MCF 10A (cell line): ENCODE results near the gene TRIM31. TPM values are rescaled to one million over a fixed set of nuclear protein-coding genes. Genes with fewer than 3 reads are reported as not detected.
A peak's percentile ranks its signal among the peaks of the same experiment; 100 is the strongest.

Source experiments
- BruUV-seq: library from RNA; stranded (reverse); fragments of 400-500 nt; replicated peaks from 2 replicates; lab custom pipeline; 2021; lab: Mats Ljungman, UMichigan
- CTCF ChIA-PET: fragments of 300-600 bp; sonication (Branson Sonifier 250); formaldehyde crosslinking; extraction: SDS; loops from one replicate; lab custom pipeline; 2021; ENCODE audit warnings: antibody characterized with exemption, inconsistent platforms; lab: Yijun Ruan, JAX
- POLR2A ChIA-PET: fragments of 300-600, 350-650 bp; sonication (Branson Sonifier 250); formaldehyde crosslinking; extraction: SDS; loops from one replicate; lab custom pipeline; 2020; ENCODE audit warnings: antibody characterized with exemption, inconsistent platforms; lab: Yijun Ruan, JAX
- DNase-seq: peaks from one replicate; pipeline ENCODE4 v3.0.0-alpha.2; 2018; ENCODE audit not compliant: unreplicated experiment
- H3K27ac Mint-ChIP-seq: one replicate; pipeline ENCODE4 v1.8.0; 2022; ENCODE audit warnings: mild to moderate bottlenecking, low read depth, mixed read lengths; ENCODE audit not compliant: unreplicated experiment
- H3K27me3 Mint-ChIP-seq: one replicate; pipeline ENCODE4 v1.8.0; 2022; ENCODE audit warnings: mixed read lengths; ENCODE audit not compliant: insufficient read depth, unreplicated experiment
- H3K36me3 Mint-ChIP-seq: one replicate; pipeline ENCODE4 v1.8.0; 2022; ENCODE audit warnings: mild to moderate bottlenecking, moderate library complexity, mixed read lengths; ENCODE audit not compliant: insufficient read depth, unreplicated experiment
- H3K4me1 Mint-ChIP-seq: one replicate; pipeline ENCODE4 v1.8.0; 2022; ENCODE audit warnings: mixed read lengths; ENCODE audit not compliant: insufficient read depth, unreplicated experiment
- H3K4me3 Mint-ChIP-seq: one replicate; pipeline ENCODE4 v1.8.0; 2022; ENCODE audit warnings: mild to moderate bottlenecking, moderate library complexity, mixed read lengths; ENCODE audit not compliant: unreplicated experiment
- H3K9me3 Mint-ChIP-seq: one replicate; pipeline ENCODE4 v1.8.0; 2022; ENCODE audit warnings: mixed read lengths; ENCODE audit not compliant: unreplicated experiment
- intact Hi-C: fragments of 100-400 bp; cut with micrococcal nuclease; formaldehyde crosslinking; loops from 2 replicates; pipeline ENCODE4 v1.14.1; 2022
- total RNA-seq: library from RNA; stranded (reverse); gene quantifications from 2 replicates; pipeline ENCODE4 v1.2.3, GENCODE V29; 2022
- TF ChIP-seq, protein P1 (sequence below): fragments of 200-600 bp; IDR thresholded peaks from one replicate; pipeline ENCODE4 v1.8.0; 2022; ENCODE audit warnings: antibody characterized with exemption, mild to moderate bottlenecking; ENCODE audit not compliant: unreplicated experiment

The TRIM31 gene
- total RNA-seq, 1 experiment from 2014 or later, result not detected

- POLR2A ChIA-PET, result interaction anchor here (0.9 to 5.6 kb wide), 6 partner anchors 26 to 50 kb away, joined by 3 to 83 read pairs (median 12); partner anchors contain the start of genes POLR1H, PPP1R11 and RNF39
- BruUV-seq, result no TSS peak
- TF ChIP-seq, protein P1, sequence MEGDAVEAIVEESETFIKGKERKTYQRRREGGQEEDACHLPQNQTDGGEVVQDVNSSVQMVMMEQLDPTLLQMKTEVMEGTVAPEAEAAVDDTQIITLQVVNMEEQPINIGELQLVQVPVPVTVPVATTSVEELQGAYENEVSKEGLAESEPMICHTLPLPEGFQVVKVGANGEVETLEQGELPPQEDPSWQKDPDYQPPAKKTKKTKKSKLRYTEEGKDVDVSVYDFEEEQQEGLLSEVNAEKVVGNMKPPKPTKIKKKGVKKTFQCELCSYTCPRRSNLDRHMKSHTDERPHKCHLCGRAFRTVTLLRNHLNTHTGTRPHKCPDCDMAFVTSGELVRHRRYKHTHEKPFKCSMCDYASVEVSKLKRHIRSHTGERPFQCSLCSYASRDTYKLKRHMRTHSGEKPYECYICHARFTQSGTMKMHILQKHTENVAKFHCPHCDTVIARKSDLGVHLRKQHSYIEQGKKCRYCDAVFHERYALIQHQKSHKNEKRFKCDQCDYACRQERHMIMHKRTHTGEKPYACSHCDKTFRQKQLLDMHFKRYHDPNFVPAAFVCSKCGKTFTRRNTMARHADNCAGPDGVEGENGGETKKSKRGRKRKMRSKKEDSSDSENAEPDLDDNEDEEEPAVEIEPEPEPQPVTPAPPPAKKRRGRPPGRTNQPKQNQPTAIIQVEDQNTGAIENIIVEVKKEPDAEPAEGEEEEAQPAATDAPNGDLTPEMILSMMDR, result no peak
- no peaks in the 10 kb centered on the region for H3K9me3 Mint-ChIP-seq
- H3K27me3 Mint-ChIP-seq, result no peaks in the 10 kb centered on the region
- no peak overlapping the region for H3K4me3 Mint-ChIP-seq
- CTCF ChIA-PET, result interaction anchor here (0.7 to 5.2 kb wide), 15 partner anchors 11 to 451 kb away, joined by 3 to 153 read pairs (median 5); partner anchors contain the start of gene PPP1R11
- DNase-seq, result no peak
- peaks cover 32% of the 10 kb centered on the region for H3K4me1 Mint-ChIP-seq
- no peaks in the 10 kb centered on the region for H3K36me3 Mint-ChIP-seq
- intact Hi-C loops, result no loop called here
- H3K27ac Mint-ChIP-seq, result no peak overlapping the region
Observed at GRCh38 chr6:30104661-30105060, 8.2 kb downstream of the TRIM31 start.

GRCh38 chr6:30103872-30104179, 9.1 kb downstream of the TRIM31 start:
- intact Hi-C loops, result loop anchor here (1.0 to 2.0 kb wide), 5 partner anchors 27 to 223 kb away; partner anchors contain the start of genes PPP1R11, TRIM26 and TRIM39
- H3K9me3 Mint-ChIP-seq, result no peaks in the 10 kb centered on the region
- no peak for DNase-seq
- no peak overlapping the region for H3K4me3 Mint-ChIP-seq
- BruUV-seq, result no TSS peak
- no peak overlapping the region for H3K27ac Mint-ChIP-seq
- H3K36me3 Mint-ChIP-seq, result no peaks in the 10 kb centered on the region
- TF ChIP-seq, protein P1, result no peak
- H3K27me3 Mint-ChIP-seq, result peaks cover 1% of the 10 kb centered on the region
- H3K4me1 Mint-ChIP-seq, result peaks cover 32% of the 10 kb centered on the region
- POLR2A ChIA-PET, result interaction anchor here (0.7 to 5.6 kb wide), 10 partner anchors 9 to 106 kb away, joined by 3 to 83 read pairs (median 6); partner anchors contain the start of genes POLR1H, PPP1R11, RNF39 and TRIM31
- CTCF ChIA-PET, result interaction anchor here (0.6 to 5.2 kb wide), 33 partner anchors 8 to 450 kb away, joined by 3 to 153 read pairs (median 5); partner anchors contain the start of genes PPP1R11, TRIM10 and TRIM31

GRCh38 chr6:30102970-30103871, 9.7 kb downstream of the TRIM31 start:
- TF ChIP-seq, protein P1, result peak; percentile 85
- CTCF ChIA-PET, result interaction anchor here (0.6 to 5.2 kb wide), 31 partner anchors 9 to 255 kb away, joined by 3 to 153 read pairs (median 5); partner anchors contain the start of genes PPP1R11, TRIM10 and TRIM31
- H3K9me3 Mint-ChIP-seq, result no peaks in the 10 kb centered on the region
- peak overlapping the region; percentile 84 for H3K27ac Mint-ChIP-seq
- no peaks in the 10 kb centered on the region for H3K36me3 Mint-ChIP-seq
- H3K4me3 Mint-ChIP-seq, result peak overlapping the region; percentile 70
- peaks cover 35% of the 10 kb centered on the region for H3K4me1 Mint-ChIP-seq
- BruUV-seq, result no TSS peak
- intact Hi-C loops, result loop anchor here (1.0 to 2.0 kb wide), 5 partner anchors 28 to 224 kb away; partner anchors contain the start of genes PPP1R11, TRIM26 and TRIM39
- H3K27me3 Mint-ChIP-seq, result peaks cover 7% of the 10 kb centered on the region
- peak; percentile 91 for DNase-seq
- POLR2A ChIA-PET, result interaction anchor here (0.6 to 5.6 kb wide), 17 partner anchors 9 to 354 kb away, joined by 3 to 83 read pairs (median 4); partner anchors contain the start of genes POLR1H, PPP1R11, RNF39 and TRIM31
